ENCODE results near the gene TTC9B. TPM values are rescaled to one million over a fixed set of nuclear protein-coding genes. Genes with fewer than 3 reads are reported as not detected.

The TTC9B gene
- total RNA-seq, 2 donors from 2014 or later, result not detected

GRCh38 chr19:40243181-40243580, 25.0 kb upstream of the TTC9B start:
- Mint-ChIP-seq H3K27me3 (no peaks in the 10 kb centered on the region), H3K9me3 (no peaks in the 10 kb centered on the region), H3K36me3 (no peaks in the 10 kb centered on the region), H3K4me3 (no peak overlapping the region), H3K4me1 (ENCODE audit: low read depth in 2 of 2) (peaks cover 0 to 3% of the 10 kb centered on the region in 2 donors), H3K27ac (no peak overlapping the region)
- ATAC-seq (no peak), DNase-seq (ENCODE audit: low spot score) (no peak)

- Mint-ChIP-seq H3K4me3 (no peak overlapping the region), H3K27me3 (no peaks in the 10 kb centered on the region), H3K36me3 (no peaks in the 10 kb centered on the region), H3K4me1 (ENCODE audit: low read depth in 2 of 2) (peaks cover 0 to 2% of the 10 kb centered on the region in 2 donors), H3K9me3 (no peaks in the 10 kb centered on the region), H3K27ac (no peak overlapping the region)
- peak; percentile 55 for DNase-seq (ENCODE audit: low spot score)
- no peak for ATAC-seq
Observed at GRCh38 chr19:40242480-40242879, 24.3 kb upstream of the TTC9B start.

- Mint-ChIP-seq H3K27me3 (no peaks in the 10 kb centered on the region), H3K4me1 (ENCODE audit: low read depth in 2 of 2) (peaks cover 0 to 2% of the 10 kb centered on the region in 2 donors), H3K9me3 (no peaks in the 10 kb centered on the region), H3K36me3 (peaks cover 3% of the 10 kb centered on the region), H3K27ac (no peak overlapping the region), H3K4me3 (no peak overlapping the region)
- DNase-seq (ENCODE audit: low spot score) (peak; percentile 50), ATAC-seq (no peak)
Observed at GRCh38 chr19:40241809-40242384, 23.7 kb upstream of the TTC9B start.

- Mint-ChIP-seq H3K36me3 (peaks cover 5% of the 10 kb centered on the region), H3K27me3 (no peaks in the 10 kb centered on the region), H3K4me3 (no peak overlapping the region), H3K4me1 (ENCODE audit: low read depth in 2 of 2) (peaks cover 0 to 2% of the 10 kb centered on the region in 2 donors), H3K9me3 (no peaks in the 10 kb centered on the region), H3K27ac (no peak overlapping the region)
- DNase-seq (ENCODE audit: low spot score), result no peak
- ATAC-seq, result no peak
Observed at GRCh38 chr19:40241125-40241808, 23.1 kb upstream of the TTC9B start.

GRCh38 chr19:40240332-40240731, 22.1 kb upstream of the TTC9B start:
- Mint-ChIP-seq H3K9me3 (no peaks in the 10 kb centered on the region), H3K4me1 (ENCODE audit: low read depth in 2 of 2) (peaks cover 0 to 2% of the 10 kb centered on the region in 2 donors), H3K27ac (no peak overlapping the region), H3K27me3 (no peaks in the 10 kb centered on the region), H3K4me3 (no peak overlapping the region), H3K36me3 (peaks cover 5% of the 10 kb centered on the region)
- ATAC-seq, result no peak
- no peak for DNase-seq (ENCODE audit: low spot score)

- Mint-ChIP-seq H3K4me1 (ENCODE audit: low read depth in 2 of 2) (peaks cover 0 to 2% of the 10 kb centered on the region in 2 donors), H3K9me3 (no peaks in the 10 kb centered on the region), H3K27ac (no peak overlapping the region), H3K27me3 (no peaks in the 10 kb centered on the region), H3K4me3 (no peak overlapping the region), H3K36me3 (peaks cover 5% of the 10 kb centered on the region)
- no peak for ATAC-seq
- no peak for DNase-seq (ENCODE audit: low spot score)
Observed at GRCh38 chr19:40239415-40240226, 21.4 kb upstream of the TTC9B start.

GRCh38 chr19:40238775-40239174, 20.6 kb upstream of the TTC9B start:
- ATAC-seq (no peak), DNase-seq (ENCODE audit: low spot score) (no peak)
- no peaks in the 10 kb centered on the region for H3K9me3 Mint-ChIP-seq
- no peak overlapping the region for H3K27ac Mint-ChIP-seq
- H3K4me3 Mint-ChIP-seq, result no peak overlapping the region
- H3K36me3 Mint-ChIP-seq, result peaks cover 5% of the 10 kb centered on the region
- no peaks in the 10 kb centered on the region for H3K27me3 Mint-ChIP-seq
- H3K4me1 Mint-ChIP-seq (ENCODE audit: low read depth in 2 of 2), result peaks cover 0 to 2% of the 10 kb centered on the region in 2 donors

GRCh38 chr19:40237791-40238190, 19.6 kb upstream of the TTC9B start:
- DNase-seq (ENCODE audit: low spot score) (no peak), ATAC-seq (no peak)
- Mint-ChIP-seq H3K36me3 (peaks cover 5% of the 10 kb centered on the region), H3K27me3 (no peaks in the 10 kb centered on the region), H3K4me3 (no peak overlapping the region), H3K9me3 (no peaks in the 10 kb centered on the region), H3K27ac (no peak overlapping the region), H3K4me1 (ENCODE audit: low read depth in 2 of 2) (no peaks in the 10 kb centered on the region)

- ATAC-seq (no peak), DNase-seq (ENCODE audit: low spot score) (no peak)
- Mint-ChIP-seq H3K27ac (no peak overlapping the region), H3K9me3 (no peaks in the 10 kb centered on the region), H3K36me3 (peaks cover 5% of the 10 kb centered on the region), H3K4me1 (ENCODE audit: low read depth in 2 of 2) (no peaks in the 10 kb centered on the region), H3K4me3 (no peak overlapping the region), H3K27me3 (no peaks in the 10 kb centered on the region)
Observed at GRCh38 chr19:40236366-40236765, 18.2 kb upstream of the TTC9B start.

GRCh38 chr19:40236026-40236355, 17.8 kb upstream of the TTC9B start:
- no peaks in the 10 kb centered on the region for H3K27me3 Mint-ChIP-seq
- ATAC-seq (no peak), DNase-seq (ENCODE audit: low spot score) (no peak)
- H3K4me1 Mint-ChIP-seq (ENCODE audit: low read depth in 2 of 2), result no peaks in the 10 kb centered on the region
- no peaks in the 10 kb centered on the region for H3K9me3 Mint-ChIP-seq
- H3K27ac Mint-ChIP-seq, result no peak overlapping the region
- peaks cover 5% of the 10 kb centered on the region for H3K36me3 Mint-ChIP-seq
- no peak overlapping the region for H3K4me3 Mint-ChIP-seq

GRCh38 chr19:40235238-40236025, 17.2 kb upstream of the TTC9B start:
- ATAC-seq (no peak), DNase-seq (ENCODE audit: low spot score) (no peak)
- no peak overlapping the region for H3K4me3 Mint-ChIP-seq
- H3K27me3 Mint-ChIP-seq, result no peaks in the 10 kb centered on the region
- no peaks in the 10 kb centered on the region for H3K9me3 Mint-ChIP-seq
- H3K4me1 Mint-ChIP-seq (ENCODE audit: low read depth in 2 of 2), result no peaks in the 10 kb centered on the region
- peaks cover 5% of the 10 kb centered on the region for H3K36me3 Mint-ChIP-seq
- no peak overlapping the region for H3K27ac Mint-ChIP-seq

- ATAC-seq, result no peak
- Mint-ChIP-seq H3K27ac (no peak overlapping the region), H3K36me3 (peaks cover 5% of the 10 kb centered on the region), H3K4me3 (no peak overlapping the region), H3K4me1 (ENCODE audit: low read depth in 2 of 2) (peaks cover 0 to under 1% of the 10 kb centered on the region in 2 donors), H3K9me3 (no peaks in the 10 kb centered on the region), H3K27me3 (no peaks in the 10 kb centered on the region)
- DNase-seq (ENCODE audit: low spot score), result no peak
Observed at GRCh38 chr19:40234429-40235237, 16.4 kb upstream of the TTC9B start.

- Mint-ChIP-seq H3K9me3 (no peaks in the 10 kb centered on the region), H3K27me3 (no peaks in the 10 kb centered on the region), H3K4me1 (ENCODE audit: low read depth in 2 of 2) (peaks cover 0 to 4% of the 10 kb centered on the region in 2 donors), H3K36me3 (peaks cover 5% of the 10 kb centered on the region), H3K4me3 (no peak overlapping the region), H3K27ac (no peak overlapping the region)
- DNase-seq (ENCODE audit: low spot score) (no peak), ATAC-seq (no peak)
Observed at GRCh38 chr19:40233811-40234389, 15.7 kb upstream of the TTC9B start.
